Measurements from ENCODE around the gene MPDU1.
"Not testable (repeated sequence)": the region's sequence is repeated elsewhere in the genome, so short reads cannot be mapped to it uniquely, and the experiment has no call there.

Gene MPDU1

DNA sequence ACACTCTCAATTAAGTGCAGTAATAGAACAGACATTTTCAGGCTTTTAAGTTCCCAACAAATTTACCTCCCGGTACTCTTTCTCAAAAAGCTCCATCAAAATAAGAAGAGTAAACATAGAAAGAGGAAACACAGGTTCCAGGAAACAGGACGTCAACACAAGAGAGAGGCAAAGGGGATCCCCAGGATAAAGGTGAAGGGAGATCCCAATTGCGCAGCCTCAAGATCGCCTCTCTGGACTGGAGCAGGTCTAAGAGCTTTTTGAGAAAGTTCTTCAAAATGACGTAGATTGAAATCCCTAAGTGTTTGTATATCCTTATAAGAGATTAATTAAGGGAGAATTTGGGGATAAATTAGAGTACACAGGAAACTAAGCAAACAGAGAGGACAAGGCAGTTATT, 35.0 kb downstream of the MPDU1 start:
- TF ChIP-seq, protein P1, sequence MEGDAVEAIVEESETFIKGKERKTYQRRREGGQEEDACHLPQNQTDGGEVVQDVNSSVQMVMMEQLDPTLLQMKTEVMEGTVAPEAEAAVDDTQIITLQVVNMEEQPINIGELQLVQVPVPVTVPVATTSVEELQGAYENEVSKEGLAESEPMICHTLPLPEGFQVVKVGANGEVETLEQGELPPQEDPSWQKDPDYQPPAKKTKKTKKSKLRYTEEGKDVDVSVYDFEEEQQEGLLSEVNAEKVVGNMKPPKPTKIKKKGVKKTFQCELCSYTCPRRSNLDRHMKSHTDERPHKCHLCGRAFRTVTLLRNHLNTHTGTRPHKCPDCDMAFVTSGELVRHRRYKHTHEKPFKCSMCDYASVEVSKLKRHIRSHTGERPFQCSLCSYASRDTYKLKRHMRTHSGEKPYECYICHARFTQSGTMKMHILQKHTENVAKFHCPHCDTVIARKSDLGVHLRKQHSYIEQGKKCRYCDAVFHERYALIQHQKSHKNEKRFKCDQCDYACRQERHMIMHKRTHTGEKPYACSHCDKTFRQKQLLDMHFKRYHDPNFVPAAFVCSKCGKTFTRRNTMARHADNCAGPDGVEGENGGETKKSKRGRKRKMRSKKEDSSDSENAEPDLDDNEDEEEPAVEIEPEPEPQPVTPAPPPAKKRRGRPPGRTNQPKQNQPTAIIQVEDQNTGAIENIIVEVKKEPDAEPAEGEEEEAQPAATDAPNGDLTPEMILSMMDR (IDR thresholded peaks at IDR 0.05; ENCODE audit: low read depth, low read length, missing control alignments), result no peak
- DNase-seq (ENCODE audit: low read depth), result no peak
- no peak overlapping the region for H3K4me3 ChIP-seq (ENCODE audit: low read depth, low read length)

DNA sequence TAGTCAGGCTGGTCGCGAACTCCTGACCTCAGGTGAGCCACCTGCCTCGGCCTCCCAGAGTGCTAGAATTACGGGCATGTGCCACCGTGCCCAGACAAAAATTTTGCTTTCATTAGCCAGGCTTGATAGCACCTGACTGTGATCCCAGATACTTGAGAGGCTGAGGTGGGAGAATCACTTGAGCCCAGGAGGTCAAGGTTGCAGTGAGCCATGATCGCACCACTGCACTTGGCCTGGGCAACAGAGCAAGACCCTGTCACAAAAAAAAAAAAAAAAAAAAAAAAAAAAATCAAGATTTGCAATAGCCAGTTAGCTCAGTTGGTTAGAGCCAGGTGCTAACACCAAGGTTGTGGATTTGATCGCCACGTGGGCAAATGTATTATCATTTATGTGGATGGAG, 37.2 kb downstream of the MPDU1 start:
- TF ChIP-seq, protein P1 (IDR thresholded peaks at IDR 0.05; ENCODE audit: low read depth, low read length, missing control alignments), result no peak
- no peak for DNase-seq (ENCODE audit: low read depth)
- H3K4me3 ChIP-seq (ENCODE audit: low read depth, low read length), result no peak overlapping the region

DNA sequence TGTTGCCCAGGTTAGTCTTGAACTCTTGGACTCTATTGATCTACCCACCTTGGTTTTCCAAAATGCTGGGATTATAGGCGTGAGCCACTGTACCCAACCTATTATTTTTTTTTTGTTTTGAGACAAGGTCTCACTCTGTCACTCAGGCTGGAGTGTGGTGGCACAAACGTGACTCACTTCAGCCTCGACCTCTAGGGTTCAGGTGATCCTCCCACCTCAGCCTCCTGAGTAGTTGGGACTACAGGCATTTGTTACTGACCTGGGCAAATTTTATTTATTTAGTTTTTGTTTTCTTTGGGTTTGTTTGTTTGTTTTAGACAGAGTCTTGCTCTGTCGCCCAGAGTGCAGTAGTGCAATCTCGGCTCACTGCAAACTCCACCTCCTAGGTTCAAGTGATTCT, 40.0 kb downstream of the MPDU1 start:
- H3K4me3 ChIP-seq (ENCODE audit: low read depth, low read length), result no peak overlapping the region
- DNase-seq (ENCODE audit: low read depth), result no peak
- TF ChIP-seq, protein P1 (IDR thresholded peaks at IDR 0.05; ENCODE audit: low read depth, low read length, missing control alignments), result no peak

DNA sequence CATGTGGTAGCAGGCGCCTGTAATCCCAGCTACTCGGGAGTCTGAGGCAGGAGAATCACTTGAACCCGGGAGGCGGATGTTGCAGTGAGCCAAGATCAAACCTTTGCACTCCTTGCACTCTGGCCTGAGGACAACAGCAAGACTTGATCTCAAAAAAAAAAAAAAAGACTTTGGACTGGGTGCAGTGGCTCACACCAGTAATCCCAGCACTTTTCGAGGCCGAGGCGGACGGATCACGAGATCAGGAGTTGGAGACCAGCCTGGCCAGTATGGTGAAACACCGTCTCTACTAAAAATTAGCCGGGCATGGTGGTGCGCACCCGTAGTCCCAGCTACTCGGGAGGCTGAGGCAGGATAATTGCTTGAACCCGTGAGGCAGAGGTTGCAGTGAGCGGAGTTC, 42.1 kb downstream of the MPDU1 start:
- DNase-seq (ENCODE audit: low read depth); H3K4me3 ChIP-seq (ENCODE audit: low read depth, low read length): not testable (repeated sequence)

DNA sequence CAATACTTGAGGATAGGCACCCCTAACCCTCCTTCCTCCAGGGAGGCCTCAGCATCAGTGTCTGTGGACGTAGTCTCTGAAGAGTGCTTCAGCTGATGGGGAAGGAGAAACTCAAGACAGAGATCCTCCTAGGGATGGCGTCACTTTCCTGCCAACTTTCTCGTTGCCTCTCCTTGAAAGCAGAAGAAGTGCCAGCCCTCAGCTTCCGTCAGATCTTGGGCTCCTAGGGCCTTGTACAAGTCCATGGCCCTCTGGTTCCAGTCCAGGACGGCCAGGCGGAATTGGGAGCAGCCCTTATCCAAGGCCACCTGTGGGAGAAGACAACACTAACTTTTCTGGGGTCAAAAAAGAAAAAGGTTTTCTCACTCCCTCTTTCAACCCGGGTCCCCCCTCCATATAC, 42.7 kb downstream of the MPDU1 start:
- H3K4me3 ChIP-seq (ENCODE audit: low read depth, low read length), result no peak overlapping the region
- TF ChIP-seq, protein P1 (IDR thresholded peaks at IDR 0.05; ENCODE audit: low read depth, low read length, missing control alignments), result no peak

DNA sequence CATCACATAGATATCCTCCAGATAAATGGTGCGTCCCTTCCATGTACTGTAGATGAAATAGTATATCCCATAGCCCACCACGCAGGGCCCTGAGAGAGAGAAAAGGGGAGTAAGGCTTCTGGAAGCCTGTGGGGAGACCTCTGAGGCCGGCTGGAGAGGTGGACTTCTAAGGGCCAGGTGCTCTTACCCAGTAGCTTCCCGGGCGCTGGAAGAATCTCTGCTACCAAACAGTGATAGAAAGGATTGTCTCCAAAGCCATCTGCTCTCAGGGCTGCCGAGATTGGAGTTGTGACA, 43.3 kb downstream of the MPDU1 start:
- TF ChIP-seq, protein P1 (IDR thresholded peaks at IDR 0.05; ENCODE audit: low read depth, low read length, missing control alignments), result no peak
- peak overlapping the region; percentile 80 for H3K4me3 ChIP-seq (ENCODE audit: low read depth, low read length)
- DNase-seq (ENCODE audit: low read depth), result no peak

More for the DNA sequence above, 42.7 kb downstream of the MPDU1 start:
- no peak for DNase-seq (ENCODE audit: low read depth)

DNA sequence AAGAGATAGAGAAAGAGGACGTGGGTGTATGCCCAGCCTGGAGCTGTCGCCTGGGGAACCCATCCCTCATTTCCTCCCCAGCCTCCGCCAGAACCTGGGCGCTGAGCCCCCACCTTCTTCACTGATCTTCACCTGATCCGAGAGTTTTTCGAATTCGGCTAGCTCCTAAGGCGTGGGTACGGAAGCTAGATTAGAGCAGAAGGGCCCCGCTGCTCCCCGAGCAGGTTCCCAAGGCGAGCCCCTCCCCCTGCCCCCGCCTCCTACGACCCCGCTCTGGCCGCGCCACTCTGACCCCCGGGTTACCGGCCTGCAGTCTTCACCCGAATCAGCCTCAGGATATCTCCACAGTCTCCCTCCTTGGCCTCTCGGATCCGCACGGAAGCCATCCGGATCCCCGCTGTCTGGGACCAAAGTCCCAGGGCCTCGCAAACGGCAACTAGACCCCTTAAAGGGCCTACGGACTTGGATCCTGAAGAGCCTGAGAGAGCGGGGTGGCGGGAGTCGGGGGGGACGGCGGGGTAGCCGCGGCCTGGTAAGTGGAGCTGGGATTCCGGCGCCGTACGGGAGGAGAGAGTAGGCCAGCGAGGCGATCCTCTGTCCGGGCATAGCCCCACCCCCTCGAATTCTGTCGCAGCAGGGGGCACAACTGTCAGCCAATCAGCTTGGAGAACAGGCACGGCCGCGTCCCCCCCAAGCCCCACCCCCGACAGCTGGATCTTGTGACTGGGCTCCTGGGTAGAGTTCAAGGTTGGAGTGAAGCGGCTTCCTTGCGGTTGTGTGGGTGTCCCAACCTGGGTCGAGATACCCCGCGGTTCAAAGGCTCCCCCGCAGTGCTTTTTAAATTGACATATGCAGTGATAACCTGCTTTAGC, 43.8 kb downstream of the MPDU1 start, which contains the start of gene SAT2:
Gene SAT2, minus strand, starts transcription at position 572 of the 872 bp plus-strand sequence. Its CDS starts 186 bp downstream, at position 386.
- peak; percentile 75 for DNase-seq (ENCODE audit: low read depth)
- peak within 1 kb of the TSS; percentile 80 for H3K4me3 ChIP-seq (ENCODE audit: low read depth, low read length)
- TF ChIP-seq, protein P1 (IDR thresholded peaks at IDR 0.05; ENCODE audit: low read depth, low read length, missing control alignments), result no peak

Measured in GM12864 (cell line).